ENCODE results near the gene CDPF1.
A peak's percentile ranks its signal among the peaks of the same experiment; 100 is the strongest.

Gene CDPF1

DNA sequence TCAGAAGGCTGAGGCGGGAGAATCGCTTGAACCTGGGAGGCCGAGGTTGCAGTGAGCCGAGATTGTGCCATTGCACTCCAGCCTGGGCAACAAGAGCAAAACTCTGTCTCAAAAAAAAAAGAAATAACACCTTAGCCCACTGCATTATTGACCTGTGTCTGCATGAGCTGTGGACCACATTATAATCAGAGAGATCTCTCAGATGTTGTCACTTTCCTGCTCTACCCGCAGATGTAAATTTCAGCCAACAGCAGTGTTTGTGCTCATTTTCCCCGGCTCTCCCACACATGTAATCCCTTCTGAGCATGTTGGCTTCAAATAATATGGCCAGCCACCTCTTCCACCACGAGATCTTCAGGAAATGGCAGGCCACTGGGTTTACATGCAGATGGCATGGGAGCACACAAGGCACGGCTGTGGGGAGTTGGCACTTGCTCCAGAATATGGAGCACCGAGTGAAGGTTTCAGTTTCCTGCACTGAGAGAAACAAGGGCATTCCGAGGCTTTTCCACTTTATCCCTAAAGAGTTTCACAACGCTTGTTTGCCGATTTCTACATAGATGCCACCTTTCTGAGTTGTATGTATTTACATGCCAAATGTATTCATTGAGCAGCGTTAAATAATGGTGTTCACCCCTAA lies 19.7 kb downstream of the CDPF1 start:
- TF ChIP-seq, protein P1, sequence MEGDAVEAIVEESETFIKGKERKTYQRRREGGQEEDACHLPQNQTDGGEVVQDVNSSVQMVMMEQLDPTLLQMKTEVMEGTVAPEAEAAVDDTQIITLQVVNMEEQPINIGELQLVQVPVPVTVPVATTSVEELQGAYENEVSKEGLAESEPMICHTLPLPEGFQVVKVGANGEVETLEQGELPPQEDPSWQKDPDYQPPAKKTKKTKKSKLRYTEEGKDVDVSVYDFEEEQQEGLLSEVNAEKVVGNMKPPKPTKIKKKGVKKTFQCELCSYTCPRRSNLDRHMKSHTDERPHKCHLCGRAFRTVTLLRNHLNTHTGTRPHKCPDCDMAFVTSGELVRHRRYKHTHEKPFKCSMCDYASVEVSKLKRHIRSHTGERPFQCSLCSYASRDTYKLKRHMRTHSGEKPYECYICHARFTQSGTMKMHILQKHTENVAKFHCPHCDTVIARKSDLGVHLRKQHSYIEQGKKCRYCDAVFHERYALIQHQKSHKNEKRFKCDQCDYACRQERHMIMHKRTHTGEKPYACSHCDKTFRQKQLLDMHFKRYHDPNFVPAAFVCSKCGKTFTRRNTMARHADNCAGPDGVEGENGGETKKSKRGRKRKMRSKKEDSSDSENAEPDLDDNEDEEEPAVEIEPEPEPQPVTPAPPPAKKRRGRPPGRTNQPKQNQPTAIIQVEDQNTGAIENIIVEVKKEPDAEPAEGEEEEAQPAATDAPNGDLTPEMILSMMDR (conservative IDR thresholded peaks at IDR 0.05; ENCODE audit: low read length): no peak
- no peak for DNase-seq (ENCODE audit: low read depth)
- H3K4me3 ChIP-seq (ENCODE audit: low read length): no peak overlapping the region

DNA sequence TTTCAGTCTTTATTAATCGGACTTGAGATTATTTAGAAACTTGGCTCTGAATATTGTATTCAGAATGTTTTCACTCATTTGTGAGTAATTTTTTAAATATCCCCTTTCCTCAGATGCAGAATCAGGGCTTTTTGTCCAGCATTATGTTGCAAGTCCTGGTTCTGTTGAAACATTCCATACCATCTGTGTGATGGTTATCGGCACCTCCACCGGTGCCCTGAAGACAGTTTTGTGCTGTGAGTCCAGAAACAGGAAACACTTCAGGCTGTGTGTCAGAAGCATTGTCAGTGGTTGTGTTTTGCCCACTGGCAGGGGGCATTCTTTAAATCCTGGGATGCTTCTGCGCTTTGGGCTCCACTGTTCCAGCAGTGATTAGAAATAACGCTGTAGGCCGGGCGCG lies 20.4 kb downstream of the CDPF1 start:
- peak; percentile 67 for DNase-seq (ENCODE audit: low read depth)
- TF ChIP-seq, protein P1 (conservative IDR thresholded peaks at IDR 0.05; ENCODE audit: low read length): no peak
- H3K4me3 ChIP-seq (ENCODE audit: low read length): no peak overlapping the region

DNA sequence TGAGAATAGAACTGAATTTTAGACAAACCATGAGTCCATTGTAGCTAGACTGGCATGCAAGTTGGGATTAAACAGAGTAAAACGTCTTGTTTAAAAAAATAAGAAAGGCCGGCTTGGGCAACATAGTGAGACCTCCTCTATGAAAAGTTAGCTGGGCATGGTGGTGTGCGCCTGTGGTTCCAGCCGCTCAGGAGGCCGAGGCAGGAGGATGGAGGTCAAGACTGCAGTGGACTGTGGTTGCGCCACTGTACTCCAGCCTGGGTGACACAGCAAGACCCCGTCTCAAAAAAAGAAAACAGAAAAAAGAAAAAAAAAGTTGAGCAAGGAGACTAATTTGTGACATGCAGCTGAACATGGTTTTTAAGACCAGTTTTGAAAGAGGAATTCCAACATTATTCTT lies 23.5 kb downstream of the CDPF1 start:
- no peak for DNase-seq (ENCODE audit: low read depth)
- H3K4me3 ChIP-seq (ENCODE audit: low read length): no peak overlapping the region
- TF ChIP-seq, protein P1 (conservative IDR thresholded peaks at IDR 0.05; ENCODE audit: low read length): no peak

- no peak for DNase-seq (ENCODE audit: low read depth)
- no peak overlapping the region for H3K4me3 ChIP-seq (ENCODE audit: low read length)
- TF ChIP-seq, protein P1 (conservative IDR thresholded peaks at IDR 0.05; ENCODE audit: low read length): no peak
Measured at GRCh38 chr22:46225631-46226030, 24.5 kb downstream of the CDPF1 start.

- no peak overlapping the region for H3K4me3 ChIP-seq (ENCODE audit: low read length)
- TF ChIP-seq, protein P1 (conservative IDR thresholded peaks at IDR 0.05; ENCODE audit: low read length): no peak
- DNase-seq (ENCODE audit: low read depth): no peak
Measured at GRCh38 chr22:46224898-46225290, 25.2 kb downstream of the CDPF1 start.

DNA sequence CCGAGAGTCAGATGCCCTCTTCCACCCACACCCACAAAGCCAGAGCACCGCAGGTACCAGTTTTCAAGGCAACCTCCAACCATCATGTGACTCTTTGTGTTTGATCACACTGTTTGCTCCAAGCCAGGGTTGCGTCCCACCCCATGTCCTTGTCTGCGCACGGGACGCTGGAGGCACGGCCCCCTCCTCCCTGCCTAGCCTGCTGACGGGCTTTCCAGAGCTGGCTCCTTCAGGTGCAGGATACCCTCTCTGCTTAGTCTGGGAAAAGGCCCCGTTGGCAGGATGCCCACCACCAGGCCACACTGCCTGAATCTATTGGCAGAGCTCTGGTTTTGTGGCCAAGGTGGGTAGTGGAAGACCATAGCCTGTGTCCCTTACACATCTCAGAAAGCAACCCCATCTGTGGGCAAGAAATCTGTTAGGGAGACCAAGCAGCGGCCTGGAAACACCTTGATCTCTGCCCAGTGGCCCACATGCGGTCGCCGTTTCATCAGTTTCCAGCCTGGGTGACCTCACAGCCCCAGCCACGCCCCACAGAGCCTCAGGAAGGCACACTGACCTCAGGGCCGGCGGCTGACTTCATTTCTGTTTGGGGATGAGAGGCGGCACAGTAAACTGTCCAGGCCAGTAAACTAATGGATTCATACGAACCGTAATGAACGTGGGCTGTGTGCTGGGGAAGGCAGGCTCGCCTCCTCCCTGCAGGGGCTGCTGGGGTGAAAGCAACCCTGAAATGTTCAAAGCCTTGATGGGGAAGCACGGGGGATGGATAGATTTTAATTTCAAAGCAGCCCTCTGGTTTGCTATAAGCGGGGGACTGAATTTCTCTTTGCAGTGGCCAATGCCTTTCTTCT lies 25.8 kb downstream of the CDPF1 start:
- no peak for DNase-seq (ENCODE audit: low read depth)
- H3K4me3 ChIP-seq (ENCODE audit: low read length): no peak overlapping the region
- TF ChIP-seq, protein P1 (conservative IDR thresholded peaks at IDR 0.05; ENCODE audit: low read length): no peak

DNA sequence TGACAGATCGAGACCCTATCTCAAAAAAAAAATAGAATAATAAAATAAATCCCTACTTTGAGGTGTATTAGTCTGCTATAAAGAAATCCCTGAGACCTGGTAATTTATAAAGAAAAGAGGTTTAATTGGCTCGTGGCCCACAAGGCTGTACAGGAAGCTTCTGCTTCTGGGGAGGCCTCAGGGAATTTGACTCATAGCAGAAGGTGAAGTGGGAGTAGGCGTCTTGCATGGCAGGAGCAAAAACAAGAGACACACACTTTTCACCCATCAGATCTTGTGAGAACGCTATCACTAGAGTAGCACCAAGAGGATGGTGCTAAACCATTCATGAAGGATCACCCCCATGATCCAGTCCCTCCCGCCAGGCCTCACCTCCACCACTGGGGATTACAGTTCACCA lies 29.2 kb downstream of the CDPF1 start:
- no peak for DNase-seq (ENCODE audit: low read depth)
- TF ChIP-seq, protein P1 (conservative IDR thresholded peaks at IDR 0.05; ENCODE audit: low read length): no peak
- H3K4me3 ChIP-seq (ENCODE audit: low read length): no peak overlapping the region

Measured in AG10803 (cell line).